ENCODE measurements around the gene KRT33B. TPM values are rescaled to one million over a fixed set of nuclear protein-coding genes. Genes with fewer than 3 reads are reported as not detected.
A peak's percentile ranks its signal among the peaks of the same experiment; 100 is the strongest.

The KRT33B gene
- total RNA-seq, 4 donors from 2014 or later = not detected

DNA sequence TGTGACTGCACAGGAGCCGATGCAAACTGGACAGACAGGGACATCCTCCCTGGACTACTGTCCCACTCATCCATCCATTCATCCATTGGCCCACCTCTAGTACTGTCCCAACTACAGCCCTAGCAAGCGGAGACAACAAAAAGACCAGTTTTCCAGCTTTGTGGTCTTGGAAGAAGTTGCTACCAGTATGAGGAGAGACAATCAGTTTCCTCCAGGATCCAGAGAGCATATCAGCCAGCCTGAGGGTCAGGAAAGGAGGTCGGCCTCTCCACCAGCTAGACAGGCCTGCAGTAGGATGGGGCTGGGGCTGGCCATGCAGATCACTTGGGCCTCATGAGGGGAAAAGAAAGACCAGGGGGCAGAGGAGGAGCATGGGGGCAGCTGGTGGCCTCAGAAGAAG, 35.8 kb downstream of the KRT33B start:
- TF ChIP-seq POLR2A (IDR thresholded peaks at IDR 0.05) = no peak
- TF ChIP-seq, protein P1, sequence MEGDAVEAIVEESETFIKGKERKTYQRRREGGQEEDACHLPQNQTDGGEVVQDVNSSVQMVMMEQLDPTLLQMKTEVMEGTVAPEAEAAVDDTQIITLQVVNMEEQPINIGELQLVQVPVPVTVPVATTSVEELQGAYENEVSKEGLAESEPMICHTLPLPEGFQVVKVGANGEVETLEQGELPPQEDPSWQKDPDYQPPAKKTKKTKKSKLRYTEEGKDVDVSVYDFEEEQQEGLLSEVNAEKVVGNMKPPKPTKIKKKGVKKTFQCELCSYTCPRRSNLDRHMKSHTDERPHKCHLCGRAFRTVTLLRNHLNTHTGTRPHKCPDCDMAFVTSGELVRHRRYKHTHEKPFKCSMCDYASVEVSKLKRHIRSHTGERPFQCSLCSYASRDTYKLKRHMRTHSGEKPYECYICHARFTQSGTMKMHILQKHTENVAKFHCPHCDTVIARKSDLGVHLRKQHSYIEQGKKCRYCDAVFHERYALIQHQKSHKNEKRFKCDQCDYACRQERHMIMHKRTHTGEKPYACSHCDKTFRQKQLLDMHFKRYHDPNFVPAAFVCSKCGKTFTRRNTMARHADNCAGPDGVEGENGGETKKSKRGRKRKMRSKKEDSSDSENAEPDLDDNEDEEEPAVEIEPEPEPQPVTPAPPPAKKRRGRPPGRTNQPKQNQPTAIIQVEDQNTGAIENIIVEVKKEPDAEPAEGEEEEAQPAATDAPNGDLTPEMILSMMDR (IDR thresholded peaks at IDR 0.05 in 4 of 5, conservative IDR thresholded peaks at IDR 0.05 in 1 of 5) = no peak
- Histone ChIP-seq H3K27me3 (no peaks in the 10 kb centered on the region), H3K4me3 (no peak overlapping the region), H3K9me3 (no peaks in the 10 kb centered on the region), H3K36me3 (no peaks in the 10 kb centered on the region), H3K27ac (no peak overlapping the region), H3K4me1 (no peaks in the 10 kb centered on the region)
- DNase-seq = no peak
- in situ Hi-C loops (cut with MboI; ENCODE audit: low sequenced_read_pairs in 4 of 4) = no loop called here
- no peak for ATAC-seq
- intact Hi-C loops (cut with DNase I; ENCODE audit: low total_unique reads) = no loop called here

DNA sequence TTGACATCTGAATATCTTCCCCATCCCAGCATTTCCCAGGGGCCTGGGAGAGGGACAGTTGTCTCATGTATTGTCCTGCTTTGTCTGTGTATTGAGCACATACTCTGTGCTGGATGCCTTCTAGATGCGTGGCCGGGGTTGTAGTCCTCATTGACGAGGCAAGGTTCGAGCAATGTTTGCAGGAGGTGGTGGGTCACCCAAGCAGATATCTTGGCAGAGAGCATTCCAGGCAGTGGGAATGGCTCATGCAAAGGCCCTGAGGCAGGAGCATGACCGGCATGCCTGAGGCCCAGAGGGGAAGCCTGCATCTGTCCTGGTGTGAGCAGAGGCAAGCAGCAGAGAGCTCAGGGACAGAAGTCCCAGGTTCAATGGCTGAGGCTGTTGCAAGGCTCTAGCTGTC, 36.5 kb downstream of the KRT33B start:
- ATAC-seq (no peak), DNase-seq (no peak)
- Histone ChIP-seq H3K4me1 (no peaks in the 10 kb centered on the region), H3K9me3 (no peaks in the 10 kb centered on the region), H3K27ac (no peak overlapping the region), H3K27me3 (no peaks in the 10 kb centered on the region), H3K4me3 (no peak overlapping the region), H3K36me3 (no peaks in the 10 kb centered on the region)
- in situ Hi-C loops (cut with MboI; ENCODE audit: low sequenced_read_pairs in 4 of 4) (no loop called here), intact Hi-C loops (cut with DNase I; ENCODE audit: low total_unique reads) (no loop called here)
- TF ChIP-seq, protein P1 (IDR thresholded peaks at IDR 0.05 in 4 of 5, conservative IDR thresholded peaks at IDR 0.05 in 1 of 5) = no peak
- TF ChIP-seq POLR2A (IDR thresholded peaks at IDR 0.05) = no peak

DNA sequence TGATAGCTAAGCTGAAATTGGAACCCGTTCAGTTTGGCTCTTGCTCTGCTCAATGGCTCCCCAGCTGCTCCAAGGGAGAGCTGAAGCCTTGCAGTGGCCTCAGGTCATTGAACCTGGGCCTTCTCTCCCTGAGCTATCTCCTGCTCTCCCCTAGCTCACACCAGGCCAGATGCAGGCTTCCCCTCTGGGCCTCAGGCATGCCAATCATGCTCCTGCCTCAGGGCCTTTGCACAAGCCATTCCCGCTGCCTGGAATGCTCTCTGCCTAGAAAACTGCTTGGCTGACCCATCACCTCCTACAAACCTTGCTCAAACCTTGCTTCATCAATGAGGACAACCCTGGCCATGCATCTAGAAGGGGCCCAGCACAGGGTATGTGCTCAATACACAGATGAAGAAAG, 37.4 kb downstream of the KRT33B start:
- Histone ChIP-seq H3K9me3 (no peaks in the 10 kb centered on the region), H3K27ac (no peak overlapping the region), H3K36me3 (no peaks in the 10 kb centered on the region), H3K27me3 (no peaks in the 10 kb centered on the region), H3K4me3 (no peak overlapping the region), H3K4me1 (no peaks in the 10 kb centered on the region)
- ATAC-seq = no peak
- TF ChIP-seq POLR2A (IDR thresholded peaks at IDR 0.05) = no peak
- TF ChIP-seq, protein P1 (IDR thresholded peaks at IDR 0.05 in 4 of 5, conservative IDR thresholded peaks at IDR 0.05 in 1 of 5) = no peak
- in situ Hi-C loops (cut with MboI; ENCODE audit: low sequenced_read_pairs in 4 of 4) (no loop called here), intact Hi-C loops (cut with DNase I; ENCODE audit: low total_unique reads) (no loop called here)
- no peak for DNase-seq

DNA sequence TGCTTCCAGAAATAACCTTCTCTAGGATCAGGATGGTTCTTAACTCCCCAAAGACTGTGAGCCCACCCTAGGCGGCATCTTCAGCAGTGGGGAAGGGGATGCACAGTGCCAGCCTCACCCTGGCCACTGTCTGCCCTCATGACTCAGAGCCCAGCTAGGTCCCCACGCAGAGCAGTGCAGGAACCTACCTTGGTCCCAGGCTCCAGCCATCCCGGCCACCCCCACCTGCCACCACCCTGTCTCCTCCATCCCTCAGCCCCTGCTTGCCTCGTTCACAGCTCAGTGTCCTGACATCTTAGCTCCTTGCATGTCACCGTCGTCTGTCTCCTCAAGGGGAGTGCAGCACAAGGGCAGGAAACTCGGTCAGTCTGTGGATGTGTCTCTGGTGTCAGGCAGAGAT, 38.0 kb downstream of the KRT33B start:
- TF ChIP-seq, protein P1 (IDR thresholded peaks at IDR 0.05 in 4 of 5, conservative IDR thresholded peaks at IDR 0.05 in 1 of 5) = no peak
- TF ChIP-seq POLR2A (IDR thresholded peaks at IDR 0.05) = no peak
- H3K36me3 ChIP-seq = no peaks in the 10 kb centered on the region
- no peaks in the 10 kb centered on the region for H3K9me3 ChIP-seq
- intact Hi-C loops (cut with DNase I; ENCODE audit: low total_unique reads) (no loop called here), in situ Hi-C loops (cut with MboI; ENCODE audit: low sequenced_read_pairs in 4 of 4) (no loop called here)
- no peak for DNase-seq
- no peak for ATAC-seq
- no peaks in the 10 kb centered on the region for H3K27me3 ChIP-seq
- H3K4me3 ChIP-seq = no peak overlapping the region
- H3K27ac ChIP-seq = no peak overlapping the region
- H3K4me1 ChIP-seq = no peaks in the 10 kb centered on the region

DNA sequence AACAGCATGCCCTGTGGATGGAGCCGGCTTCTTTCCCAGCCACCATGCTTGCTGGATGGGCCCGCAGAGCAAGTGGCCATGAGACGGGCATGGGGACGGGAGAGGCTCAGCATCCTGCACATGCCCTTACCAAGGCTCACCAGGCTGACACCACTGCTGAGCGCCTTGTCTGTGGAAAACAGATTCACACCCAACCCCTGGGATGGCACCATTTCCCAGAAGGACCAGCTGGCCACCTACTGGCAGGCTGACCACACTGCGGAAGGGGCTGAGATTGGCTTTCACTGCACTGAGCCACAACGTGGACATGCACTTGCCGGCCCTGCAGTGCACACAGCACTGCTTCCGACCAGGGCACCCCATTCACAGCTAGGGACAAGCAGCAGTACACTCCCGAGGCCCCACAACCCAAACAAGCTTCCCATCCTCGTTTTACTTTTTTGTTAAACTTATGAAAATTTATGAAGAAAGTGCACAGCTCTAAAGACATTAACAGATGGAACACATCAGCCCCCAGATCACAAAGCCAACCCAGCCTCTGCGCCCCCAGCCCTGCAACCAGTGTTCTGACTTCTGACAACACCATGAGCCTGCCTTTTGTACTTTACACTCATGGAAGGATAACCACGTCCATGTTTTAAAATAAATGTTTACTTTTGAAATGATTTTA, 40.2 kb downstream of the KRT33B start:
- H3K9me3 ChIP-seq = no peaks in the 10 kb centered on the region
- H3K27ac ChIP-seq = no peak overlapping the region
- intact Hi-C loops (cut with DNase I; ENCODE audit: low total_unique reads) = no loop called here
- ATAC-seq (no peak), DNase-seq (no peak)
- in situ Hi-C loops (cut with MboI; ENCODE audit: low sequenced_read_pairs in 4 of 4) = loop anchor here in 2 of 4 donors (10.0 kb wide), 1 partner anchor 425 kb away; no protein-coding TSS in a partner anchor
- no peaks in the 10 kb centered on the region for H3K36me3 ChIP-seq
- no peak overlapping the region for H3K4me3 ChIP-seq
- no peaks in the 10 kb centered on the region for H3K4me1 ChIP-seq
- H3K27me3 ChIP-seq = no peaks in the 10 kb centered on the region
- TF ChIP-seq, protein P1 (IDR thresholded peaks at IDR 0.05 in 4 of 5, conservative IDR thresholded peaks at IDR 0.05 in 1 of 5) = peak in 3 of 5 experiments; percentile 17 to 25 (median 23)
- TF ChIP-seq POLR2A (IDR thresholded peaks at IDR 0.05) = no peak

All from gastrocnemius medialis (tissue), 4 donors.